ENCODE measurements around the gene TBC1D23.
"Not testable (repeated sequence)": the region's sequence is repeated elsewhere in the genome, so short reads cannot be mapped to it uniquely, and the experiment has no call there.

Gene TBC1D23

GRCh38 chr3:100230710-100231109 is 30.1 kb upstream of the TBC1D23 start:
- Histone ChIP-seq H3K9me3 (peaks cover 13% of the 10 kb centered on the region), H3K27ac (no peak overlapping the region), H3K4me2 (no peak overlapping the region), H4K20me1 (no peaks in the 10 kb centered on the region), H3K9ac (no peak overlapping the region), H3K27me3 (no peaks in the 10 kb centered on the region), H3K4me3 (no peak overlapping the region), H3K36me3 (no peaks in the 10 kb centered on the region), H3K4me1 (no peaks in the 10 kb centered on the region)
- no peak for TF ChIP-seq Cebpa-rat (IDR thresholded peaks at IDR 0.05)

GRCh38 chr3:100231668-100232067 is 29.1 kb upstream of the TBC1D23 start:
- no peak for TF ChIP-seq Cebpa-rat (IDR thresholded peaks at IDR 0.05)
- H3K36me3 ChIP-seq: no peaks in the 10 kb centered on the region
- no peaks in the 10 kb centered on the region for H4K20me1 ChIP-seq
- H3K27me3 ChIP-seq: no peaks in the 10 kb centered on the region
- no peak overlapping the region for H3K4me2 ChIP-seq
- H3K9me3 ChIP-seq: peaks cover 13% of the 10 kb centered on the region
- H3K4me3 ChIP-seq: no peak overlapping the region
- H3K9ac ChIP-seq: no peak overlapping the region
- H3K4me1 ChIP-seq: no peaks in the 10 kb centered on the region
- H3K27ac ChIP-seq: no peak overlapping the region

GRCh38 chr3:100234364-100234763 is 26.4 kb upstream of the TBC1D23 start:
- H3K4me3 ChIP-seq: no peak overlapping the region
- H3K27ac ChIP-seq: no peak overlapping the region
- no peak for TF ChIP-seq Cebpa-rat (IDR thresholded peaks at IDR 0.05)
- peaks cover 29% of the 10 kb centered on the region for H3K9me3 ChIP-seq
- no peak overlapping the region for H3K4me2 ChIP-seq
- H3K36me3 ChIP-seq: no peaks in the 10 kb centered on the region
- H3K9ac ChIP-seq: no peak overlapping the region
- H3K4me1 ChIP-seq: no peaks in the 10 kb centered on the region
- H3K27me3 ChIP-seq: no peaks in the 10 kb centered on the region
- H4K20me1 ChIP-seq: no peaks in the 10 kb centered on the region

- no peaks in the 10 kb centered on the region for H3K27me3 ChIP-seq
- TF ChIP-seq Cebpa-rat (IDR thresholded peaks at IDR 0.05): no peak
- H3K9ac ChIP-seq: no peak overlapping the region
- H3K9me3 ChIP-seq: peaks cover 20% of the 10 kb centered on the region
- no peaks in the 10 kb centered on the region for H4K20me1 ChIP-seq
- H3K4me3 ChIP-seq: no peak overlapping the region
- no peak overlapping the region for H3K27ac ChIP-seq
- H3K36me3 ChIP-seq: no peaks in the 10 kb centered on the region
- H3K4me1 ChIP-seq: no peaks in the 10 kb centered on the region
- H3K4me2 ChIP-seq: no peak overlapping the region
These were observed 22.2 kb upstream of the TBC1D23 start for GRCh38 chr3:100238599-100238998.

- not testable (repeated sequence) for H3K4me2 ChIP-seq, H3K27me3 ChIP-seq, H4K20me1 ChIP-seq, H3K27ac ChIP-seq, H3K4me1 ChIP-seq, H3K4me3 ChIP-seq, H3K36me3 ChIP-seq, H3K9ac ChIP-seq
- peaks cover 20% of the 10 kb centered on the region for H3K9me3 ChIP-seq
These were observed 18.3 kb upstream of the TBC1D23 start for GRCh38 chr3:100242471-100242870.

GRCh38 chr3:100244264-100244663 is 16.5 kb upstream of the TBC1D23 start:
- Histone ChIP-seq H3K9ac (no peak overlapping the region), H3K9me3 (peaks cover 3% of the 10 kb centered on the region), H3K4me2 (no peak overlapping the region), H3K27me3 (no peaks in the 10 kb centered on the region), H3K36me3 (no peaks in the 10 kb centered on the region), H3K4me3 (no peak overlapping the region), H3K4me1 (no peaks in the 10 kb centered on the region), H3K27ac (no peak overlapping the region), H4K20me1 (no peaks in the 10 kb centered on the region)
- no peak for TF ChIP-seq Cebpa-rat (IDR thresholded peaks at IDR 0.05)

- H3K27me3 ChIP-seq: no peaks in the 10 kb centered on the region
- no peaks in the 10 kb centered on the region for H3K36me3 ChIP-seq
- no peak overlapping the region for H3K27ac ChIP-seq
- H3K4me2 ChIP-seq: no peak overlapping the region
- no peaks in the 10 kb centered on the region for H3K9me3 ChIP-seq
- no peak overlapping the region for H3K4me3 ChIP-seq
- no peak overlapping the region for H3K9ac ChIP-seq
- TF ChIP-seq Cebpa-rat (IDR thresholded peaks at IDR 0.05): no peak
- H4K20me1 ChIP-seq: no peaks in the 10 kb centered on the region
- no peaks in the 10 kb centered on the region for H3K4me1 ChIP-seq
These were observed 15.7 kb upstream of the TBC1D23 start for GRCh38 chr3:100245136-100245535.

- Histone ChIP-seq H3K27ac (no peak overlapping the region), H3K4me1 (no peaks in the 10 kb centered on the region), H3K4me3 (no peak overlapping the region), H3K9me3 (no peaks in the 10 kb centered on the region), H3K4me2 (no peak overlapping the region), H4K20me1 (no peaks in the 10 kb centered on the region), H3K9ac (no peak overlapping the region), H3K27me3 (no peaks in the 10 kb centered on the region), H3K36me3 (no peaks in the 10 kb centered on the region)
- no peak for TF ChIP-seq Cebpa-rat (IDR thresholded peaks at IDR 0.05)
These were observed 14.9 kb upstream of the TBC1D23 start for GRCh38 chr3:100245927-100246326.

- Histone ChIP-seq H3K4me3 (no peak overlapping the region), H3K4me2 (no peak overlapping the region), H3K4me1 (no peaks in the 10 kb centered on the region), H3K27me3 (no peaks in the 10 kb centered on the region), H3K36me3 (no peaks in the 10 kb centered on the region), H3K9me3 (no peaks in the 10 kb centered on the region), H4K20me1 (no peaks in the 10 kb centered on the region), H3K27ac (no peak overlapping the region), H3K9ac (no peak overlapping the region)
- TF ChIP-seq Cebpa-rat (IDR thresholded peaks at IDR 0.05): no peak
These were observed 13.8 kb upstream of the TBC1D23 start for GRCh38 chr3:100246999-100247398.

GRCh38 chr3:100252001-100252400 is 8.8 kb upstream of the TBC1D23 start:
- TF ChIP-seq Cebpa-rat (IDR thresholded peaks at IDR 0.05): no peak
- no peak overlapping the region for H3K4me2 ChIP-seq
- no peak overlapping the region for H3K4me3 ChIP-seq
- no peaks in the 10 kb centered on the region for H3K9me3 ChIP-seq
- no peak overlapping the region for H3K27ac ChIP-seq
- no peaks in the 10 kb centered on the region for H4K20me1 ChIP-seq
- H3K9ac ChIP-seq: no peak overlapping the region
- H3K4me1 ChIP-seq: no peaks in the 10 kb centered on the region
- H3K27me3 ChIP-seq: no peaks in the 10 kb centered on the region
- no peaks in the 10 kb centered on the region for H3K36me3 ChIP-seq

GRCh38 chr3:100254168-100254777 is 6.5 kb upstream of the TBC1D23 start:
- Histone ChIP-seq H3K4me2 (no peak overlapping the region), H3K4me3 (no peak overlapping the region), H3K27ac (no peak overlapping the region), H3K9me3 (no peaks in the 10 kb centered on the region), H3K9ac (no peak overlapping the region), H3K4me1 (no peaks in the 10 kb centered on the region), H3K36me3 (no peaks in the 10 kb centered on the region), H4K20me1 (no peaks in the 10 kb centered on the region), H3K27me3 (no peaks in the 10 kb centered on the region)
- no peak for TF ChIP-seq Cebpa-rat (IDR thresholded peaks at IDR 0.05)
